ENCODE measurements around the gene DCAF7. TPM values are rescaled to one million over a fixed set of nuclear protein-coding genes. Genes with fewer than 3 reads are reported as not detected.

Gene DCAF7
- total RNA-seq (10 to 100 TPM; 30.2 to 61.8 (median 47.8) TPM), polyA plus RNA-seq (10 to 100 TPM in 1 of 2 donors, 1 to 10 TPM in 1; 9.9 to 31.3 TPM)
- long read RNA-seq, donor 1, full-length matches to known transcripts = 6 of 52 reads
- long read RNA-seq, donor 1, partial matches to known transcripts = 4 of 52 reads
- long read RNA-seq, donor 1, other reads (novel, unspliced or antisense) = 42 of 52 reads
- long read RNA-seq, donor 2, full-length matches to known transcripts = 82 of 117 reads
- long read RNA-seq, donor 2, partial matches to known transcripts = 3 of 117 reads
- long read RNA-seq, donor 2, other reads (novel, unspliced or antisense) = 32 of 117 reads
- long read RNA-seq, donor 3, full-length matches to known transcripts = 24 of 64 reads
- long read RNA-seq, donor 3, partial matches to known transcripts = 3 of 64 reads
- long read RNA-seq, donor 3, other reads (novel, unspliced or antisense) = 37 of 64 reads

- peak within 1 kb of the TSS; percentile 66 to 99 (median 76) for H3K4me3 ChIP-seq
- peak within 1 kb of the TSS; percentile 79 to 97 (median 90) for H3K27ac ChIP-seq
- peaks cover 2 to 53% (median 38%) of the 10 kb centered on the region in 12 donors for H3K4me1 ChIP-seq
- peak; percentile 98 to 100 (median 100) for DNase-seq
- H3K36me3 ChIP-seq = peaks cover 0 to 3% (median 0%) of the 10 kb centered on the region in 9 donors
- intact Hi-C loops (cut with DNase I) = loop anchor here in 6 of 10 donors (2.0 to 10.0 kb wide), 8 partner anchors 47 to 222 kb away; partner anchors contain the start of genes CYB561 (in 2 of the 6), TACO1 (in 2 of the 6), CCDC47 (in 1 of the 6) and DDX42 (in 1 of the 6)
- H3K27me3 ChIP-seq = no peaks in the 10 kb centered on the region
- TF ChIP-seq CTCF (IDR thresholded peaks at IDR 0.05) (peak in 1 of 12 donors; percentile 11), POLR2A (IDR thresholded peaks at IDR 0.05) (peak in 1 of 2 donors; percentile 62)
- H3K9me3 ChIP-seq = no peaks in the 10 kb centered on the region
- ATAC-seq = peak; percentile 97 to 99 (median 98)
- WGBS, 4 donors = 0% methylated on average over 51 to 72 of the region's 72 CpGs
Measured at GRCh38 chr17:63549946-63550816, at the start of gene DCAF7. TSS of gene DCAF7 (plus strand) at chr17:63550477. CDS start at chr17:63550678, 201 bp downstream.

GRCh38 chr17:63500543-63501390 lies 49.5 kb upstream of the DCAF7 start:
- Histone ChIP-seq H3K27ac (no peak overlapping the region), H3K4me3 (no peak overlapping the region), H3K4me1 (peaks cover 0 to 5% (median 0%) of the 10 kb centered on the region in 12 donors), H3K27me3 (peaks cover 0 to 13% (median 3%) of the 10 kb centered on the region in 9 donors), H3K9me3 (no peaks in the 10 kb centered on the region), H3K36me3 (no peaks in the 10 kb centered on the region)
- intact Hi-C loops (cut with DNase I) = no loop called here
- ATAC-seq (no peak), DNase-seq (no peak)
- 44 to 56% (median 48%) methylated on average over 14 of the region's 14 CpGs for WGBS, 4 donors
- no peak for TF ChIP-seq POLR2A (IDR thresholded peaks at IDR 0.05)
- no peak for TF ChIP-seq CTCF (IDR thresholded peaks at IDR 0.05)

- peaks cover 0 to 24% (median 3%) of the 10 kb centered on the region in 9 donors for H3K27me3 ChIP-seq
Measured at GRCh38 chr17:63503341-63503705, 47.0 kb upstream of the DCAF7 start.

More at GRCh38 chr17:63503341-63503705, 47.0 kb upstream of the DCAF7 start:
- no peaks in the 10 kb centered on the region for H3K36me3 ChIP-seq
- no peaks in the 10 kb centered on the region for H3K9me3 ChIP-seq
- TF ChIP-seq CTCF (IDR thresholded peaks at IDR 0.05) (no peak), POLR2A (IDR thresholded peaks at IDR 0.05) (no peak)
- peaks cover 0 to 5% (median 0%) of the 10 kb centered on the region in 12 donors for H3K4me1 ChIP-seq
- no peak overlapping the region for H3K4me3 ChIP-seq
- ATAC-seq (no peak), DNase-seq (no peak)
- intact Hi-C loops (cut with DNase I) = no loop called here
- whole genome bisulfite sequencing, 4 donors = 77 to 85% (median 81%) methylated on average over 8 of the region's 8 CpGs
- H3K27ac ChIP-seq = peak overlapping the region in 1 of 12 donors; percentile 51

All from heart left ventricle (tissue), 16 donors.